HepG2 (cell line): ENCODE measurements around the gene KIF26B. TPM values are rescaled to one million over a fixed set of nuclear protein-coding genes. Genes with fewer than 3 reads are reported as not detected.

ENCODE experiments used
- ATAC-seq: fragments of 200-7000 bp; cut with Tn5 transposase; 3 replicates; pipeline ENCODE4 v1.9.1; 2020; ENCODE audit warnings: mild to moderate bottlenecking, moderate library complexity
- BruUV-seq: library from RNA; stranded (reverse); fragments of 400-500 nt; replicated peaks from 2 replicates; lab custom pipeline; 2021; lab: Mats Ljungman, UMichigan
- CTCF ChIA-PET: fragments of 300-600 bp; formaldehyde crosslinking; extraction: SDS; loops from one replicate; lab custom pipeline; 2021; ENCODE audit warnings: low total read pairs, inconsistent platforms, low intra/inter-chr PET ratio; lab: Yijun Ruan, JAX
- POLR2A ChIA-PET: fragments of 350-600 bp; sonication (Branson Sonifier 250); formaldehyde crosslinking; loops from one replicate; lab custom pipeline; 2020; ENCODE audit warnings: antibody characterized with exemption, inconsistent platforms; lab: Yijun Ruan, JAX
- DNase-seq: peaks from one replicate; pipeline ENCODE4 v3.0.0-alpha.2; 2015; ENCODE audit warnings: low spot score
- FAIRE-seq: peaks from 3 replicates; lab custom pipeline; 2011; peaks lifted over from hg19 to GRCh38; lab: Jason Lieb, UNC
- H2AFZ ChIP-seq: one replicate; pipeline ENCODE4 v1.6.1; 2011; ENCODE audit warnings: low read length, inconsistent platforms
- H3K27ac ChIP-seq: fragments of 300-600 bp; 3 replicates; pipeline ENCODE4 v1.8.0; 2011; ENCODE audit warnings: mixed run types, mild to moderate bottlenecking, mixed read lengths, low read length, inconsistent platforms; ENCODE audit not compliant: insufficient read depth; ENCODE audit errors: extremely low read length
- H3K27me3 ChIP-seq, 2 experiments: fragments of 200-600 bp in 1 of 2; 2 replicates in 1 of 2; 3 replicates in 1 of 2; pipeline versions ENCODE4 v1.6.0 to v1.8.0; 2011; ENCODE audit warnings: low read length in 2 of 2, mild to moderate bottlenecking in 2 of 2, moderate library complexity in 2 of 2, inconsistent platforms in 1 of 2; ENCODE audit not compliant: insufficient read depth in 2 of 2, control insufficient read depth in 1 of 2
- H3K36me3 ChIP-seq, 2 experiments: fragments of 200-600 bp in 1 of 2; replicated peaks in 1 of 2; 2 replicates in 1 of 2; 3 replicates in 1 of 2; pipeline versions ENCODE4 v1.5.1 to v1.8.0; 2011; ENCODE audit warnings: low read length in 2 of 2, inconsistent platforms in 1 of 2; ENCODE audit not compliant: insufficient read depth in 2 of 2, control insufficient read depth in 1 of 2
- H3K4me1 ChIP-seq: 2 replicates; pipeline ENCODE4 v1.5.1; 2012; ENCODE audit warnings: low read length, inconsistent platforms; ENCODE audit not compliant: insufficient read depth
- H3K4me2 ChIP-seq: 2 replicates; pipeline ENCODE4 v1.6.0; 2011; ENCODE audit warnings: low read depth, low read length, inconsistent platforms
- H3K4me3 ChIP-seq, 3 experiments: fragments of 200-600 bp in 1 of 3; sonication (generic), shearing (Covaris generic) in 1 of 3; replicated peaks in 1 of 3; 2 replicates each; pipeline ENCODE4 v1.5.1; 2011 to 2016; ENCODE audit warnings: low read length in 3 of 3, inconsistent platforms in 2 of 3, low read depth in 2 of 3, mild to moderate bottlenecking in 2 of 3, control low read depth in 1 of 3, mixed read lengths in 1 of 3; ENCODE audit not compliant: insufficient read depth in 1 of 3
- H3K79me2 ChIP-seq: one replicate; pipeline ENCODE4 v1.6.1; 2011; ENCODE audit warnings: low read length, inconsistent platforms; ENCODE audit not compliant: insufficient read depth
- H3K9ac ChIP-seq: 2 replicates; pipeline ENCODE4 v1.6.0; 2011; ENCODE audit warnings: mild to moderate bottlenecking, low read depth, low read length, inconsistent platforms; ENCODE audit not compliant: insufficient read depth
- H3K9me3 ChIP-seq: 2 replicates; pipeline ENCODE4 v1.5.1; 2012; ENCODE audit warnings: mild to moderate bottlenecking, low read length
- H4K20me1 ChIP-seq: 2 replicates; pipeline ENCODE4 v1.6.0; 2011; ENCODE audit warnings: inconsistent platforms, mild to moderate bottlenecking, low read length, moderate library complexity; ENCODE audit not compliant: insufficient read depth
- ARNT ChIP-seq: fragments of 450-650 bp; IDR thresholded peaks from 2 replicates; pipeline ENCODE4 v1.6.1; 2017
- BRD4 ChIP-seq: sonication (generic); formaldehyde crosslinking; IDR thresholded peaks from 2 replicates; pipeline ENCODE4 v1.4.0; 2020; ENCODE audit warnings: missing genetic modification reagents
- CHD2 ChIP-seq: IDR thresholded peaks from 2 replicates; pipeline ENCODE4 v1.6.1; 2011; ENCODE audit warnings: low read depth, low read length, improper control_type of control experiment
- GATAD1 ChIP-seq: IDR thresholded peaks from 2 replicates; pipeline ENCODE4 v1.6.1; 2016; ENCODE audit warnings: missing genetic modification reagents, missing compliant biosample characterization
- MED8 ChIP-seq: sonication (generic); formaldehyde crosslinking; IDR thresholded peaks from 2 replicates; pipeline ENCODE4 v1.8.1; 2023; ENCODE audit warnings: mild to moderate bottlenecking, missing genetic modification reagents; ENCODE audit not compliant: insufficient replicate concordance
- ZFP90 ChIP-seq: sonication (generic); formaldehyde crosslinking; IDR thresholded peaks from 2 replicates; pipeline ENCODE4 v1.8.0; 2022; ENCODE audit warnings: missing genetic modification reagents, mild to moderate bottlenecking, inconsistent platforms, borderline replicate concordance
- WGBS: methylation state at CpG from one replicate; pipeline ENCODE4 v1.1.6; 2017; ENCODE audit warnings: low lambda C conversion rate; 5-methylcytosine and 5-hydroxymethylcytosine counted together
- in situ Hi-C: cut with HindIII; loops from 2 replicates; pipeline ENCODE4 v1.10.0; 2017; ENCODE audit warnings: low pct_unique_long_range_greater_than_20kb; ENCODE audit not compliant: extremely low pct_ligation_motif_present
- intact Hi-C: fragments of 100-400 bp; cut with micrococcal nuclease; formaldehyde crosslinking; loops from one replicate; pipeline ENCODE4 v1.10.0; 2022; ENCODE audit not compliant: unreplicated experiment
- polyA plus RNA-seq, 8 experiments: library from polyadenylated mRNA; depleted of rRNA in 3 of 8; stranded (reverse) in 7 of 8; unstranded in 1 of 8; fragments of >200 nt; fragmentation: Illumina TruSeq in 4 of 8; extraction: Trizol in 4 of 8; gene quantifications; 2 replicates each; pipeline versions ENCODE4 v1.2.1 to v1.2.3, GENCODE V29; 2011 to 2016; ENCODE audit warnings: low read depth in 4 of 8, missing spikeins in 1 of 8, mixed read lengths in 1 of 8; ENCODE audit not compliant: insufficient read depth in 1 of 8
- total RNA-seq, 5 experiments: library from RNA; depleted of rRNA; stranded (reverse); fragments of >200 nt; fragmentation: Illumina TruSeq; extraction: Trizol; gene quantifications; 2 replicates each; pipeline ENCODE4 v1.2.3, GENCODE V29; 2016; ENCODE audit warnings: low read depth in 1 of 5
- TF ChIP-seq, protein P1 (sequence below): sonication (generic); formaldehyde crosslinking; IDR thresholded peaks from 2 replicates; pipeline ENCODE4 v1.4.0; 2020; ENCODE audit warnings: mild to moderate bottlenecking, missing genetic modification reagents
- TF ChIP-seq, protein P2 (sequence below), 2 experiments: fragments of 450-650 bp in 1 of 2; sonication (generic) in 1 of 2; formaldehyde crosslinking; IDR thresholded peaks; 2 replicates each; pipeline versions ENCODE4 v1.5.0 to v1.8.0; 2020 to 2022; ENCODE audit warnings: mild to moderate bottlenecking in 1 of 2, missing genetic modification reagents in 1 of 2
- TF ChIP-seq, protein P3 (sequence below): sonication (generic); formaldehyde crosslinking; IDR thresholded peaks from 2 replicates; pipeline ENCODE4 v1.4.0; 2020; ENCODE audit warnings: missing genetic modification reagents
- TF ChIP-seq, protein P4 (sequence below): sonication (generic); formaldehyde crosslinking; IDR thresholded peaks from 2 replicates; pipeline ENCODE4 v1.4.0; 2020; ENCODE audit warnings: missing genetic modification reagents, mild to moderate bottlenecking, borderline replicate concordance

Gene KIF26B
- total and polyA plus RNA-seq, 2 of the 13 experiments (the other 11 are each of a cell fraction or from before 2014, with no cell fraction given), result 0.08 to 0.09 TPM

DNA sequence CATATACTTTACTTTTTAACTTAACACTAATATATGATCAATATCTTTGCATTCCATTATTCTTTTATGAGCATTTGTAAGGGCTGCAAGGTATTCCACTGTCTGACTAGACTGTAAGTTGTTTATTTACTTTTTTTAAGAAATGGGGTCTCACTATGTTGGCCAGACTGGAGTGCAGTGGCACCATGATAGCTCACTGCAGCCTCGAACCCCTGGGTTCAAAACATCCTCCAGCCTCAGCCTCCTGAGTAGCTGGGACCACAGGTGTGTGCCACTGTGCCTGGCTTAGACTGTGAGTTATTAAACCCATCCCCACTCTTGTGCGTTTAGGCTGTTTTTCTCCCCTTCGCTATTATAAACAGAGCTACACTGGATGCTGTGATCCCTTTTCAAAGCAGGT lies 6.7 kb upstream of the KIF26B start:
- no peaks in the 10 kb centered on the region for H3K36me3 ChIP-seq
- no peak for ATAC-seq
- peaks cover 11% of the 10 kb centered on the region for H3K4me1 ChIP-seq
- no TSS peak for BruUV-seq
- H4K20me1 ChIP-seq, result no peaks in the 10 kb centered on the region
- no peak overlapping the region for H3K9ac ChIP-seq
- ChIA-PET CTCF (no interaction called here), POLR2A (no interaction called here)
- FAIRE-seq, result no peak
- in situ Hi-C loops (no loop called here), intact Hi-C loops (no loop called here)
- no peak overlapping the region for H2AFZ ChIP-seq
- H3K27me3 ChIP-seq, result peaks cover 0 to 12% of the 10 kb centered on the region in 2 experiments; a peak in 4 of 5 replicates
- WGBS, result 52% methylated on average over 3 of the region's 3 CpGs
- no peaks in the 10 kb centered on the region for H3K79me2 ChIP-seq
- H3K9me3 ChIP-seq, result no peaks in the 10 kb centered on the region
- H3K4me2 ChIP-seq, result no peak overlapping the region
- H3K4me3 ChIP-seq, result no peak overlapping the region
- H3K27ac ChIP-seq, result no peak overlapping the region
- DNase-seq, result no peak
- TF ChIP-seq, protein P1, sequence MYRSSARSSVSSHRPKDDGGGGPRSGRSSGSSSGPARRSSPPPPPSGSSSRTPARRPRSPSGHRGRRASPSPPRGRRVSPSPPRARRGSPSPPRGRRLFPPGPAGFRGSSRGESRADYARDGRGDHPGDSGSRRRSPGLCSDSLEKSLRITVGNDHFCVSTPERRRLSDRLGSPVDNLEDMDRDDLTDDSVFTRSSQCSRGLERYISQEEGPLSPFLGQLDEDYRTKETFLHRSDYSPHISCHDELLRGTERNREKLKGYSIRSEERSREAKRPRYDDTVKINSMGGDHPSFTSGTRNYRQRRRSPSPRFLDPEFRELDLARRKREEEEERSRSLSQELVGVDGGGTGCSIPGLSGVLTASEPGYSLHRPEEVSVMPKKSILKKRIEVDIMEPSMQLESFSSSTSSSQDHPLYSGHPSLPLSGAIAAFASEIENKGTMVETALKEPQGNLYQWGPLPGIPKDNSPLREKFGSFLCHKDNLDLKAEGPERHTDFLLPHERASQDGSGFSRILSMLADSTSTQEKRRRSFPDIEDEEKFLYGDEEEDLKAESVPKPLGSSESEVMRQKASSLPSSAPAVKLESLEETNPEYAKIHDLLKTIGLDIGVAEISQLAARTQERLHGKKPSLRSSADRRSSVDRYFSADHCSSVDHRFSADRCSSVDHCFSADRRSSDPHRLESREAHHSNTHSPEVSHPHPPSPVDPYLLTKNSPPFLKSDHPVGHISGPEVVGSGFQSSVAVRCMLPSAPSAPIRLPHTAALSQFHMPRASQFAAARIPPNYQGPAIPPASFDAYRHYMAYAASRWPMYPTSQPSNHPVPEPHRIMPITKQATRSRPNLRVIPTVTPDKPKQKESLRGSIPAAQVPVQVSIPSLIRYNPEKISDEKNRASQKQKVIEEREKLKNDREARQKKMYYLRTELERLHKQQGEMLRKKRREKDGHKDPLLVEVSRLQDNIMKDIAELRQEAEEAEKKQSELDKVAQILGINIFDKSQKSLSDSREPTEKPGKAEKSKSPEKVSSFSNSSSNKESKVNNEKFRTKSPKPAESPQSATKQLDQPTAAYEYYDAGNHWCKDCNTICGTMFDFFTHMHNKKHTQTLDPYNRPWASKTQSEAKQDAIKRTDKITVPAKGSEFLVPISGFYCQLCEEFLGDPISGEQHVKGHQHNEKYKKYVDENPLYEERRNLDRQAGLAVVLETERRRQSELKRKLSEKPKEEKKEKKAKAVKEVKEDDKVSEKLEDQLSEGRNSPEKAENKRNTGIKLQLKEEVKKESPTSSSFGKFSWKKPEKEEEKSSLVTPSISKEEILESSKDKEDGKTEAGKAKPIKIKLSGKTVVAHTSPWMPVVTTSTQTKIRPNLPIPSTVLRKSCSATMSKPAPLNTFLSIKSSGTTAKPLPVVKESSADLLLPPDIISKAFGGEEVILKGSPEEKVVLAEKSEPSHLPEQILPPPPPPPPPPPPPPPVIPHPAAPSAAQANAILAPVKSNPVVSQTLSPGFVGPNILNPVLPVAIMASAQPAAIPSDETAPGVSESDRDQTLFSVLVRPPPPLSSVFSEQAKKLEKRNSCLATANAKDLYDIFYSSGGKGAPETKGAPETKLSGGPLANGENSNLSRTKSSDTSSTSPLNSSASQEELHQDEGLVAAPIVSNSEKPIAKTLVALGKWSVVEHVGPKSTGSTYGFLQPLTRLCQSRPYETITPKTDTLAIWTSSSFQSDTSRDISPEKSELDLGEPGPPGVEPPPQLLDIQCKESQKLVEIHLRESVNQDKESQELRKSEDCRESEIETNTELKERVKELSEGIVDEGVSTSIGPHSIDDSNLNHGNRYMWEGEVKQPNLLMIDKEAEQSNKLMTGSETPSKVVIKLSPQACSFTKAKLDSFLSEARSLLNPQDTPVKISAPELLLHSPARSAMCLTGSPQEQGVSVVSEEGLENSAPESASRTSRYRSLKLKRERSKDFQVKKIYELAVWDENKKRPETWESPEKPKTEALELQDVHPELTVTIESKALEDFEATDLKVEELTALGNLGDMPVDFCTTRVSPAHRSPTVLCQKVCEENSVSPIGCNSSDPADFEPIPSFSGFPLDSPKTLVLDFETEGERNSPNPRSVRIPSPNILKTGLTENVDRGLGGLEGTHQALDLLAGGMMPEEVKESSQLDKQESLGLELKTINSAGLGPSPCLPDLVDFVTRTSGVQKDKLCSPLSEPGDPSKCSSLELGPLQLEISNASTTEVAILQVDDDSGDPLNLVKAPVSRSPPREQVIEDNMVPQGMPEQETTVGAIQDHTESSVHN (CRISPR knock-in tag), result no peak
- TF ChIP-seq ZFP90 (CRISPR knock-in tag) (no peak), ARNT (no peak), CHD2 (no peak), MED8 (CRISPR knock-in tag) (no peak), BRD4 (CRISPR knock-in tag) (no peak), GATAD1 (no peak)
- TF ChIP-seq, protein P2, sequence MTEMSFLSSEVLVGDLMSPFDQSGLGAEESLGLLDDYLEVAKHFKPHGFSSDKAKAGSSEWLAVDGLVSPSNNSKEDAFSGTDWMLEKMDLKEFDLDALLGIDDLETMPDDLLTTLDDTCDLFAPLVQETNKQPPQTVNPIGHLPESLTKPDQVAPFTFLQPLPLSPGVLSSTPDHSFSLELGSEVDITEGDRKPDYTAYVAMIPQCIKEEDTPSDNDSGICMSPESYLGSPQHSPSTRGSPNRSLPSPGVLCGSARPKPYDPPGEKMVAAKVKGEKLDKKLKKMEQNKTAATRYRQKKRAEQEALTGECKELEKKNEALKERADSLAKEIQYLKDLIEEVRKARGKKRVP (CRISPR knock-in tag; IDR thresholded peaks at IDR 0.05), result no peak
- TF ChIP-seq, protein P3, sequence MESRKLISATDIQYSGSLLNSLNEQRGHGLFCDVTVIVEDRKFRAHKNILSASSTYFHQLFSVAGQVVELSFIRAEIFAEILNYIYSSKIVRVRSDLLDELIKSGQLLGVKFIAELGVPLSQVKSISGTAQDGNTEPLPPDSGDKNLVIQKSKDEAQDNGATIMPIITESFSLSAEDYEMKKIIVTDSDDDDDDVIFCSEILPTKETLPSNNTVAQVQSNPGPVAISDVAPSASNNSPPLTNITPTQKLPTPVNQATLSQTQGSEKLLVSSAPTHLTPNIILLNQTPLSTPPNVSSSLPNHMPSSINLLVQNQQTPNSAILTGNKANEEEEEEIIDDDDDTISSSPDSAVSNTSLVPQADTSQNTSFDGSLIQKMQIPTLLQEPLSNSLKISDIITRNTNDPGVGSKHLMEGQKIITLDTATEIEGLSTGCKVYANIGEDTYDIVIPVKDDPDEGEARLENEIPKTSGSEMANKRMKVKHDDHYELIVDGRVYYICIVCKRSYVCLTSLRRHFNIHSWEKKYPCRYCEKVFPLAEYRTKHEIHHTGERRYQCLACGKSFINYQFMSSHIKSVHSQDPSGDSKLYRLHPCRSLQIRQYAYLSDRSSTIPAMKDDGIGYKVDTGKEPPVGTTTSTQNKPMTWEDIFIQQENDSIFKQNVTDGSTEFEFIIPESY, result no peak
- TF ChIP-seq, protein P4, sequence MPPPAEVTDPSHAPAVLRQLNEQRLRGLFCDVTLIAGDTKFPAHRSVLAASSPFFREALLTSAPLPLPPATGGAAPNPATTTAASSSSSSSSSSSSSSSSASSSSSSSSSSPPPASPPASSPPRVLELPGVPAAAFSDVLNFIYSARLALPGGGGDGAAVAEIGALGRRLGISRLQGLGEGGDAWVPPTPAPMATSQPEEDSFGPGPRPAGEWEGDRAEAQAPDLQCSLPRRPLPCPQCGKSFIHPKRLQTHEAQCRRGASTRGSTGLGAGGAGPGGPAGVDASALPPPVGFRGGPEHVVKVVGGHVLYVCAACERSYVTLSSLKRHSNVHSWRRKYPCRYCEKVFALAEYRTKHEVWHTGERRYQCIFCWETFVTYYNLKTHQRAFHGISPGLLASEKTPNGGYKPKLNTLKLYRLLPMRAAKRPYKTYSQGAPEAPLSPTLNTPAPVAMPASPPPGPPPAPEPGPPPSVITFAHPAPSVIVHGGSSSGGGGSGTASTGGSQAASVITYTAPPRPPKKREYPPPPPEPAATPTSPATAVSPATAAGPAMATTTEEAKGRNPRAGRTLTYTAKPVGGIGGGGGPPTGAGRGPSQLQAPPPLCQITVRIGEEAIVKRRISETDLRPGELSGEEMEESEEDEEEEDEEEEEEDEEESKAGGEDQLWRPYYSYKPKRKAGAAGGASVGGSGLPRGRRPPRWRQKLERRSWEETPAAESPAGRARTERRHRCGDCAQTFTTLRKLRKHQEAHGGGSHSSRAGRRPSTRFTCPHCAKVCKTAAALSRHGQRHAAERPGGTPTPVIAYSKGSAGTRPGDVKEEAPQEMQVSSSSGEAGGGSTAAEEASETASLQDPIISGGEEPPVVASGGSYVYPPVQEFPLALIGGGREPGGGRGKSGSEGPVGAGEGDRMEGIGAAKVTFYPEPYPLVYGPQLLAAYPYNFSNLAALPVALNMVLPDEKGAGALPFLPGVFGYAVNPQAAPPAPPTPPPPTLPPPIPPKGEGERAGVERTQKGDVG (CRISPR knock-in tag), result no peak
